Transverse colon (tissue), 4 donors: Measurements from ENCODE around the gene LMX1A. TPM values are rescaled to one million over a fixed set of nuclear protein-coding genes. Genes with fewer than 3 reads are reported as not detected.

ENCODE experiments used
- DNase-seq: peaks from one replicate; pipeline ENCODE4 v3.0.0-alpha.2; 2019
- H3K27ac ChIP-seq, 4 donors: fragments of 200-600 bp; sonication (generic); 2 replicates each; pipeline ENCODE4 v1.5.1; 2016 to 2018; ENCODE audit warnings: inconsistent platforms in 4 of 4
- H3K27me3 ChIP-seq: fragments of 200-600 bp; sonication (generic); 2 replicates; pipeline ENCODE4 v1.5.1; 2017; ENCODE audit warnings: inconsistent platforms
- H3K36me3 ChIP-seq, 4 donors: fragments of 200-600 bp; sonication (generic); 2 replicates each; pipeline ENCODE4 v1.5.1; 2017 to 2019; ENCODE audit warnings: inconsistent platforms in 4 of 4
- H3K4me1 ChIP-seq, 4 donors: fragments of 200-600 bp; sonication (generic); 2 replicates each; pipeline ENCODE4 v1.5.1; 2017 to 2020; ENCODE audit warnings: inconsistent platforms in 4 of 4
- H3K4me3 ChIP-seq, 4 donors: fragments of 200-600 bp; sonication (generic); 1 replicate in 1 of 4; 2 replicates in 3 of 4; pipeline versions ENCODE4 v1.5.1 to v1.6.1; 2017 to 2019; ENCODE audit warnings: inconsistent platforms in 4 of 4
- H3K9me3 ChIP-seq, 2 donors: fragments of 200-600 bp; sonication (generic); 2 replicates each; pipeline ENCODE4 v1.5.1; 2017 to 2019; ENCODE audit warnings: inconsistent platforms in 2 of 2
- EP300 ChIP-seq: sonication (generic); formaldehyde crosslinking; IDR thresholded peaks from one replicate; pipeline ENCODE4 v1.6.1; 2017; ENCODE audit warnings: antibody characterized with exemption, low read depth
- POLR2A ChIP-seq: fragments of 450-650 bp; IDR thresholded peaks from one replicate; pipeline ENCODE4 v1.6.1; 2016; ENCODE audit warnings: antibody characterized with exemption, mild to moderate bottlenecking, moderate library complexity
- POLR2AphosphoS5 ChIP-seq, 3 donors: sonication (generic); formaldehyde crosslinking; IDR thresholded peaks; one replicate each; pipeline ENCODE4 v1.6.1; 2016; ENCODE audit warnings: antibody characterized with exemption in 3 of 3
- WGBS, 2 donors: methylation state at CpG; one replicate each; pipeline ENCODE4 v1.1.5; 2018; ENCODE audit warnings: low coverage in 1 of 2; 5-methylcytosine and 5-hydroxymethylcytosine counted together
- in situ Hi-C, 4 donors: fragments of 200-750 bp; cut with MboI; loops; one replicate each; pipeline versions ENCODE4 v1.15.0 to v1.15.1; 2017; ENCODE audit warnings: low sequenced_read_pairs in 3 of 4, low pct_ligation_motif_present in 1 of 4, low pct_unique_long_range_greater_than_20kb in 1 of 4
- intact Hi-C: fragments of 100-400 bp; cut with DNase I; formaldehyde crosslinking; loops from one replicate; pipeline ENCODE4 v1.15.1; 2023; ENCODE audit warnings: low total_unique reads
- total RNA-seq, 4 donors: library from RNA; depleted of rRNA; stranded (reverse); fragments of >200 nt; gene quantifications; one replicate each; pipeline ENCODE4 v1.1.0, GENCODE V29; 2016
- TF ChIP-seq, protein P1 (sequence below), 5 experiments: fragments of 200-600 bp in 3 of 5; fragments of 450-650 bp in 2 of 5; sonication (generic) in 3 of 5; IDR thresholded peaks; 1 replicate in 2 of 5; 2 replicates in 3 of 5; pipeline ENCODE4 v1.5.1; 2016 to 2017; ENCODE audit warnings: antibody characterized with exemption in 5 of 5, inconsistent platforms in 3 of 5, mild to moderate bottlenecking in 2 of 5, moderate library complexity in 1 of 5

Gene LMX1A
- total RNA-seq, 4 donors from 2014 or later: 0.41 to 0.79 TPM; not detected in 2

DNA sequence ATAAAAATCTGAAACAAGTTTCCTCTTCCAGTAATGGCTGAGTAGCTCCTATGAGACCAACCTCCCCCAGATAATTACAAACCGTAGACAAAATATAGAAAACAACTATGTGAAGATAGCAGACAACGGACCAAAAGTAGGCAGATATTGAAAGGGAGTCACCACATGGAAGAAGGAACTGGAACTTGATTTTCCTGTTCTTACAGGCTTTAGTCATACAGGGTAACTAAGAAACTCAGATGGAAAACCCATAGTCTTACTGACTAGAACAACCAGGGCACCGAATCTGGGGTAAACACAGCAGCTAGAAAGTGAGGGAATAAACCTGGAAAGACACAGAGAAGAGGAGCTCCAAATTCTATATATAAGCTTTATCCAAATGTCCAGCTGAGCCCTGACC is 26.0 kb downstream of the LMX1A start:
- WGBS, 2 donors: 29 to 62% methylated on average over 2 to 3 of the region's 3 CpGs
- Histone ChIP-seq H3K9me3 (no peaks in the 10 kb centered on the region), H3K4me1 (no peaks in the 10 kb centered on the region), H3K36me3 (no peaks in the 10 kb centered on the region), H3K27me3 (peaks cover 4% of the 10 kb centered on the region), H3K27ac (no peak overlapping the region), H3K4me3 (no peak overlapping the region)
- intact Hi-C loops: no loop called here
- no peak for DNase-seq
- in situ Hi-C loops: no loop called here
- no peak for TF ChIP-seq POLR2A
- no peak for TF ChIP-seq POLR2AphosphoS5 (IDR thresholded peaks at IDR 0.05)
- TF ChIP-seq, protein P1, sequence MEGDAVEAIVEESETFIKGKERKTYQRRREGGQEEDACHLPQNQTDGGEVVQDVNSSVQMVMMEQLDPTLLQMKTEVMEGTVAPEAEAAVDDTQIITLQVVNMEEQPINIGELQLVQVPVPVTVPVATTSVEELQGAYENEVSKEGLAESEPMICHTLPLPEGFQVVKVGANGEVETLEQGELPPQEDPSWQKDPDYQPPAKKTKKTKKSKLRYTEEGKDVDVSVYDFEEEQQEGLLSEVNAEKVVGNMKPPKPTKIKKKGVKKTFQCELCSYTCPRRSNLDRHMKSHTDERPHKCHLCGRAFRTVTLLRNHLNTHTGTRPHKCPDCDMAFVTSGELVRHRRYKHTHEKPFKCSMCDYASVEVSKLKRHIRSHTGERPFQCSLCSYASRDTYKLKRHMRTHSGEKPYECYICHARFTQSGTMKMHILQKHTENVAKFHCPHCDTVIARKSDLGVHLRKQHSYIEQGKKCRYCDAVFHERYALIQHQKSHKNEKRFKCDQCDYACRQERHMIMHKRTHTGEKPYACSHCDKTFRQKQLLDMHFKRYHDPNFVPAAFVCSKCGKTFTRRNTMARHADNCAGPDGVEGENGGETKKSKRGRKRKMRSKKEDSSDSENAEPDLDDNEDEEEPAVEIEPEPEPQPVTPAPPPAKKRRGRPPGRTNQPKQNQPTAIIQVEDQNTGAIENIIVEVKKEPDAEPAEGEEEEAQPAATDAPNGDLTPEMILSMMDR (IDR thresholded peaks at IDR 0.05): no peak
- TF ChIP-seq EP300: no peak

DNA sequence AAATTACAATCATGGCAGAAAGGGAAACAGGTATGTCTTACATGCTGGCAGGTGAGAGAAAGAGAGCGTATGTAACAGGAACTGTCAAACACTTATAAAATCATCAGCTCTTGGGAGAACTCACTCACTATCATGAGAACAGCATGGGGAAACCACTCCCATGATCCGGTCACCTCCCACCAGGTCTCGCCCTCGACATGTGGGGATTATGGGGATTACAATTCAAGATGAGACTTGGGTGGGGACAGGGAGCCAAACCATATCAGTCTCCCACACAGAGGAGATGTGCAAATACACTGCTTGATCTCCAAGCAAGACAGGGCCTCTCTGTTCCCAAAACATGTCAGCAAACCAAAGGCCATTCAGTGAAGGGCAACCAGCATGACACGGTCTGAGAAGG is 27.4 kb downstream of the LMX1A start:
- intact Hi-C loops (no loop called here), in situ Hi-C loops (no loop called here)
- Histone ChIP-seq H3K9me3 (no peaks in the 10 kb centered on the region), H3K4me1 (no peaks in the 10 kb centered on the region), H3K27me3 (peaks cover 14% of the 10 kb centered on the region), H3K27ac (no peak overlapping the region), H3K36me3 (no peaks in the 10 kb centered on the region), H3K4me3 (no peak overlapping the region)
- 77 to 83% methylated on average over 2 to 5 of the region's 5 CpGs for WGBS, 2 donors
- no peak for TF ChIP-seq POLR2AphosphoS5 (IDR thresholded peaks at IDR 0.05)
- TF ChIP-seq, protein P1 (IDR thresholded peaks at IDR 0.05): no peak
- TF ChIP-seq EP300: no peak
- TF ChIP-seq POLR2A: no peak
- DNase-seq: no peak

DNA sequence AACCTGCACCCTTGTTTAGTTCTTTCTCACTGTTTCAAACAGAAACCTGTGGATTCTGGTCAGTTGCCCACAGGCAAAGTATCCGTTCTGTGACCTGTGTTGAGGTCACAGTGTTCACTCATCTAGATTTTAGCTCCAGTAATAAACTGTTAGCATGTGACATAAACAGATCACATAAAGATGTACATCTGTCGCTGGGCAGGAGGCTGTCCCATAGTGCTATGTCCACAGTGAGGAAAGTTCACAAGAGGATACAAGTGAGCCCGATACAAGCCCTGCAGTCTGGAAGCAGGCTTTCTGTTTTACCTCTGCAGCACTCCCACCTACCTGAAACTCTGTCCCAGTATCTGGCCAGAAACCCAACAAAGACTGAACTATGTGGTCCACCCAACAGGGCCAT is 28.4 kb downstream of the LMX1A start:
- no peaks in the 10 kb centered on the region for H3K4me1 ChIP-seq
- H3K36me3 ChIP-seq: no peaks in the 10 kb centered on the region
- no peak for DNase-seq
- no peak overlapping the region for H3K27ac ChIP-seq
- in situ Hi-C loops: no loop called here
- intact Hi-C loops: no loop called here
- peaks cover 20% of the 10 kb centered on the region for H3K27me3 ChIP-seq
- TF ChIP-seq, protein P1 (IDR thresholded peaks at IDR 0.05): no peak
- TF ChIP-seq POLR2A: no peak
- TF ChIP-seq POLR2AphosphoS5 (IDR thresholded peaks at IDR 0.05): no peak
- TF ChIP-seq EP300: no peak
- 44 to 49% methylated on average over 1 to 3 of the region's 3 CpGs for WGBS, 2 donors
- no peak overlapping the region for H3K4me3 ChIP-seq
- H3K9me3 ChIP-seq: no peaks in the 10 kb centered on the region

DNA sequence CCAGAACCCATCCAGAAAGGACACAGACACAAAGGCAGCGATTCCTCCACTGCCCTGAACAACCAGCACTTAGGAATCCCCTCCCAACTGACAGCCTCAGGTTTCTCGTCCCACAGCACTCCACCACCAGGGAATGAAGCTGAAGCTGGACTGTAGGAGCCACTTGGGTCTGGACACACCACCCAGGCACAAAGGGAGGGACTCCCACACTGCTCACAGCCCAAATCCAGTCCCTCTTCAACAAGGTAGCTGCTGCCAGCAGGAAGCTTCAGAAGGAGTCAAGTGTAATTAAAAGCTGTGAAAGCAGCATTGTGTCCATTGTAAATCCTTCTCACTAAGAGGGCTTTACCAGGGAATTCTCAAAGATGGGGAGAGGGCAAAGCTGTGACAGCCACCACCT is 29.0 kb downstream of the LMX1A start:
- Histone ChIP-seq H3K9me3 (no peaks in the 10 kb centered on the region), H3K27me3 (peaks cover 20% of the 10 kb centered on the region), H3K4me1 (no peaks in the 10 kb centered on the region), H3K36me3 (no peaks in the 10 kb centered on the region), H3K4me3 (no peak overlapping the region), H3K27ac (no peak overlapping the region)
- no peak for DNase-seq
- intact Hi-C loops (no loop called here), in situ Hi-C loops (no loop called here)
- TF ChIP-seq POLR2AphosphoS5 (IDR thresholded peaks at IDR 0.05): no peak
- no peak for TF ChIP-seq POLR2A
- TF ChIP-seq, protein P1 (IDR thresholded peaks at IDR 0.05): no peak
- no peak for TF ChIP-seq EP300
- 81 to 100% methylated on average over 1 to 2 of the region's 2 CpGs for WGBS, 2 donors
